Tibial artery (tissue), 4 donors: ENCODE measurements around the gene C19orf12.

Experiments used
- DNase-seq, 2 donors: peaks; one replicate each; pipeline ENCODE4 v3.0.0-alpha.2; 2019
- H3K27ac ChIP-seq, 2 donors: fragments of 200-600 bp; sonication (generic) in 1 of 2; 1 replicate in 1 of 2; 2 replicates in 1 of 2; pipeline ENCODE4 v1.5.1; 2018 to 2019; ENCODE audit warnings: mild to moderate bottlenecking in 1 of 2
- H3K27me3 ChIP-seq, 2 donors: fragments of 200-600 bp; sonication (generic) in 1 of 2; one replicate each; pipeline versions ENCODE4 v1.5.1 to v1.6.0; 2016 to 2019
- H3K36me3 ChIP-seq, 3 donors: fragments of 200-600 bp; sonication (generic) in 2 of 3; one replicate each; pipeline ENCODE4 v1.5.1; 2016 to 2019; ENCODE audit warnings: mild to moderate bottlenecking in 2 of 3
- H3K4me1 ChIP-seq, 4 donors: fragments of 200-600 bp; sonication (generic) in 2 of 4; 1 replicate in 3 of 4; 2 replicates in 1 of 4; pipeline ENCODE4 v1.5.1; 2016 to 2019
- H3K4me3 ChIP-seq, 2 donors: fragments of 200-600 bp; sonication (generic) in 1 of 2; 1 replicate in 1 of 2; 2 replicates in 1 of 2; pipeline ENCODE4 v1.5.1; 2018 to 2019; ENCODE audit warnings: mild to moderate bottlenecking in 2 of 2
- H3K9me3 ChIP-seq, 3 donors: fragments of 200-600 bp; sonication (generic) in 1 of 3; one replicate each; pipeline ENCODE4 v1.5.1; 2016 to 2019
- CTCF ChIP-seq, 2 experiments: fragments of 200-600 bp in 1 of 2; fragments of 450-650 bp in 1 of 2; IDR thresholded peaks; one replicate each; pipeline ENCODE4 v1.5.1; 2017 to 2019; ENCODE audit warnings: antibody characterized with exemption in 2 of 2, mild to moderate bottlenecking in 1 of 2, moderate library complexity in 1 of 2
- intact Hi-C: fragments of 100-400 bp; cut with DNase I; formaldehyde crosslinking; loops from one replicate; pipeline ENCODE4 v1.15.0; 2023; ENCODE audit warnings: low total_unique reads

C19orf12 gene

GRCh38 chr19:29687897-29688728 lies 26.9 kb downstream of the C19orf12 start:
- peaks cover 0 to 6% (median 6%) of the 10 kb centered on the region in 3 donors for H3K9me3 ChIP-seq
- peak overlapping the region in 1 of 2 donors; percentile 6 for H3K27ac ChIP-seq
- TF ChIP-seq CTCF (IDR thresholded peaks at IDR 0.05): no peak
- peaks cover 0 to 37% (median 12%) of the 10 kb centered on the region in 4 donors for H3K4me1 ChIP-seq
- DNase-seq: no peak
- no peaks in the 10 kb centered on the region for H3K27me3 ChIP-seq
- H3K4me3 ChIP-seq: no peak overlapping the region
- intact Hi-C loops: no loop called here
- peaks cover 0 to 4% (median 0%) of the 10 kb centered on the region in 3 donors for H3K36me3 ChIP-seq

- peaks cover 0 to 6% (median 6%) of the 10 kb centered on the region in 3 donors for H3K9me3 ChIP-seq
- peaks cover 0 to 4% (median 0%) of the 10 kb centered on the region in 3 donors for H3K36me3 ChIP-seq
- intact Hi-C loops: no loop called here
- DNase-seq: peak; percentile 82 to 86
- peak overlapping the region; percentile 24 to 35 for H3K4me3 ChIP-seq
- H3K27me3 ChIP-seq: no peaks in the 10 kb centered on the region
- H3K27ac ChIP-seq: peak overlapping the region; percentile 43 to 58
- peaks cover 0 to 45% (median 15%) of the 10 kb centered on the region in 4 donors for H3K4me1 ChIP-seq
- no peak for TF ChIP-seq CTCF (IDR thresholded peaks at IDR 0.05)
These were observed 27.7 kb downstream of the C19orf12 start for GRCh38 chr19:29687244-29687896.

DNA sequence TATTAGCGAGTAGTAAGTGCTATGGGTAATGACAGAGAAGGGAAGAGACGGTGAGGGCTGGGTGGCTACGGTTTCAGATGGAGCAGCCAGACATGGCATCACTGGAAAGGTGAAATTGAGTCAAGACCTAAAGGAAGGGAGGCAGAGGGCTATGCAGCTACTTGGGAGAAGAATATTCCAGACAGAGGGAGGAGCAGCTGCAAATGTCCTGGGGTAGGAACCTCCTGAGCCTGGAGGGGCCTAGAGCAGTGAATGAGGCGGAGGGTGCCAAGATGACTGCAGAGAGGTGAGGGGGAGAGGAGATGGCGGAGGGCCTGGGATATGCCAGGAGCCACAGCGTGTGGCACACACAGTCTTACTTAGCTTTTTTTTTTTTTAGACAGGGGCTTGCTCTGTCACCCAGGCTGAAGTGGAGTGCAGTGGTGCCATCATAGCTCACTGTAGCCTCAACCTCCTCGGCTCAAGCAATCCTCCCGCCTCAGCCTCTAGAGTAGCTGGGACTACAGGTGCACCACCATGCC lies 28.7 kb downstream of the C19orf12 start:
- no peaks in the 10 kb centered on the region for H3K27me3 ChIP-seq
- H3K4me3 ChIP-seq: no peak overlapping the region
- H3K4me1 ChIP-seq: peaks cover 0 to 54% (median 25%) of the 10 kb centered on the region in 4 donors
- intact Hi-C loops: no loop called here
- DNase-seq: no peak
- TF ChIP-seq CTCF (IDR thresholded peaks at IDR 0.05): no peak
- peak overlapping the region; percentile 43 to 58 for H3K27ac ChIP-seq
- H3K36me3 ChIP-seq: peaks cover 0 to 4% (median 0%) of the 10 kb centered on the region in 3 donors
- peaks cover 0 to 6% (median 6%) of the 10 kb centered on the region in 3 donors for H3K9me3 ChIP-seq

- intact Hi-C loops: no loop called here
- H3K4me1 ChIP-seq: peaks cover 0 to 64% (median 31%) of the 10 kb centered on the region in 4 donors
- H3K36me3 ChIP-seq: no peaks in the 10 kb centered on the region
- peak overlapping the region in 1 of 2 donors; percentile 49 for H3K27ac ChIP-seq
- H3K9me3 ChIP-seq: no peaks in the 10 kb centered on the region
- no peak for DNase-seq
- TF ChIP-seq CTCF (IDR thresholded peaks at IDR 0.05): no peak
- H3K27me3 ChIP-seq: no peaks in the 10 kb centered on the region
- H3K4me3 ChIP-seq: no peak overlapping the region
These were observed 29.7 kb downstream of the C19orf12 start for GRCh38 chr19:29685326-29685725.

GRCh38 chr19:29683009-29683408 lies 32.1 kb downstream of the C19orf12 start:
- intact Hi-C loops: no loop called here
- peaks cover 0 to 10% (median 9%) of the 10 kb centered on the region in 3 donors for H3K36me3 ChIP-seq
- H3K4me3 ChIP-seq: no peak overlapping the region
- no peak for TF ChIP-seq CTCF (IDR thresholded peaks at IDR 0.05)
- peaks cover 0 to 74% (median 42%) of the 10 kb centered on the region in 4 donors for H3K4me1 ChIP-seq
- H3K27me3 ChIP-seq: no peaks in the 10 kb centered on the region
- peak overlapping the region in 1 of 2 donors; percentile 57 for H3K27ac ChIP-seq
- no peaks in the 10 kb centered on the region for H3K9me3 ChIP-seq
- no peak for DNase-seq
